CD14-positive monocyte (primary cell): ENCODE data around the gene MAPK7. TPM values are rescaled to one million over a fixed set of nuclear protein-coding genes. Genes with fewer than 3 reads are reported as not detected.
"Not testable (repeated sequence)": the region's sequence is repeated elsewhere in the genome, so short reads cannot be mapped to it uniquely, and the experiment has no call there.

Experiments used
- DNase-seq, 3 donors: peaks; one replicate each; pipeline ENCODE4 v3.0.0-alpha.2; 2011 to 2022
- H2AFZ ChIP-seq: 2 replicates; pipeline ENCODE4 v1.6.0; 2012; ENCODE audit warnings: mild to moderate bottlenecking, low read depth, low read length, inconsistent platforms; ENCODE audit not compliant: insufficient read depth, poor library complexity, severe bottlenecking
- H3K27ac ChIP-seq, 2 donors: 1 replicate in 1 of 2; 2 replicates in 1 of 2; pipeline ENCODE4 v1.5.1; 2012 to 2013; ENCODE audit warnings: low read length in 2 of 2, control low read depth in 1 of 2, inconsistent platforms in 1 of 2, low read depth in 1 of 2, mild to moderate bottlenecking in 1 of 2
- H3K27me3 ChIP-seq, 2 donors: one replicate each; pipeline versions ENCODE4 v1.6.0 to v1.6.1; 2011 to 2013; ENCODE audit warnings: low read length in 2 of 2; ENCODE audit not compliant: control insufficient read depth in 2 of 2, insufficient read depth in 2 of 2
- H3K36me3 ChIP-seq, 2 donors: replicated peaks in 1 of 2; 1 replicate in 1 of 2; 2 replicates in 1 of 2; pipeline versions ENCODE4 v1.5.1 to v1.6.1; 2012 to 2013; ENCODE audit warnings: low read length in 2 of 2, control low read depth in 1 of 2, inconsistent platforms in 1 of 2, mild to moderate bottlenecking in 1 of 2; ENCODE audit not compliant: insufficient read depth in 2 of 2, control insufficient read depth in 1 of 2
- H3K4me1 ChIP-seq, 2 donors: 1 replicate in 1 of 2; 2 replicates in 1 of 2; pipeline versions ENCODE4 v1.5.1 to v1.6.1; 2012 to 2013; ENCODE audit warnings: low read length in 2 of 2, control low read depth in 1 of 2, inconsistent platforms in 1 of 2, mild to moderate bottlenecking in 1 of 2, moderate library complexity in 1 of 2; ENCODE audit not compliant: insufficient read depth in 2 of 2, control insufficient read depth in 1 of 2
- H3K4me2 ChIP-seq: replicated peaks from 2 replicates; pipeline ENCODE3; 2012; ENCODE audit warnings: low read length, moderate library complexity, mild to moderate bottlenecking; ENCODE audit not compliant: poor library complexity, severe bottlenecking; ENCODE audit errors: extremely low read depth
- H3K4me3 ChIP-seq, 3 experiments: fragments of 200-600 bp in 1 of 3; sonication (generic) in 1 of 3; replicated peaks in 1 of 3; 1 replicate in 2 of 3; 2 replicates in 1 of 3; pipeline ENCODE4 v1.5.1; 2011 to 2013; ENCODE audit warnings: low read length in 3 of 3, mild to moderate bottlenecking in 3 of 3, control low read depth in 2 of 3, low read depth in 2 of 3, inconsistent platforms in 1 of 3, moderate library complexity in 1 of 3
- H3K79me2 ChIP-seq: 2 replicates; pipeline ENCODE4 v1.6.0; 2012; ENCODE audit warnings: mild to moderate bottlenecking, control low read depth, inconsistent platforms, low read length, moderate library complexity; ENCODE audit not compliant: insufficient read depth
- H3K9ac ChIP-seq: 2 replicates; pipeline ENCODE4 v1.6.0; 2017; ENCODE audit warnings: low read length, mild to moderate bottlenecking; ENCODE audit not compliant: insufficient read depth, poor library complexity, severe bottlenecking
- H3K9me3 ChIP-seq, 2 donors: replicated peaks in 1 of 2; 1 replicate in 1 of 2; 2 replicates in 1 of 2; pipeline versions ENCODE4 v1.5.1 to v1.6.1; 2012 to 2013; ENCODE audit warnings: low read length in 2 of 2, control low read depth in 1 of 2; ENCODE audit not compliant: control insufficient read depth in 1 of 2, insufficient read depth in 1 of 2
- H4K20me1 ChIP-seq: 2 replicates; pipeline ENCODE4 v1.6.0; 2012; ENCODE audit warnings: mild to moderate bottlenecking, low read length, control low read depth, moderate library complexity; ENCODE audit not compliant: insufficient read depth
- H3K27ac Mint-ChIP-seq, 7 donors: one replicate each; pipeline ENCODE4 v1.8.0; 2020; ENCODE audit warnings: mild to moderate bottlenecking in 7 of 7, mixed read lengths in 7 of 7, moderate library complexity in 6 of 7, inconsistent platforms in 2 of 7
- H3K27me3 Mint-ChIP-seq, 3 donors: one replicate each; pipeline ENCODE4 v1.8.0; 2021 to 2022; ENCODE audit warnings: low read depth in 3 of 3, mild to moderate bottlenecking in 3 of 3, mixed read lengths in 3 of 3, moderate library complexity in 3 of 3, inconsistent platforms in 1 of 3
- H3K36me3 Mint-ChIP-seq, 2 donors: one replicate each; pipeline ENCODE4 v1.8.0; 2020; ENCODE audit warnings: mixed read lengths in 2 of 2, inconsistent platforms in 1 of 2, mild to moderate bottlenecking in 1 of 2
- H3K4me1 Mint-ChIP-seq: one replicate; pipeline ENCODE4 v1.8.0; 2020; ENCODE audit warnings: mild to moderate bottlenecking, mixed read lengths
- H3K4me3 Mint-ChIP-seq, 2 donors: one replicate each; pipeline ENCODE4 v1.8.0; 2020; ENCODE audit warnings: mild to moderate bottlenecking in 2 of 2, mixed read lengths in 2 of 2, moderate library complexity in 1 of 2
- H3K9me3 Mint-ChIP-seq, 7 donors: one replicate each; pipeline ENCODE4 v1.8.0; 2020 to 2022; ENCODE audit warnings: mixed read lengths in 7 of 7, mild to moderate bottlenecking in 6 of 7, moderate library complexity in 6 of 7, inconsistent platforms in 2 of 7
- WGBS: methylation state at CpG from one replicate; pipeline ENCODE4 v1.1.5; 2013; ENCODE audit warnings: missing lambda C conversion rate; ENCODE audit not compliant: insufficient coverage; 5-methylcytosine and 5-hydroxymethylcytosine counted together
- intact Hi-C, 2 donors: fragments of 100-400 bp; cut with micrococcal nuclease; formaldehyde crosslinking; loops; one replicate each; pipeline versions ENCODE4 v1.15.0 to v1.15.1; 2023
- polyA plus RNA-seq, 3 donors: library from polyadenylated mRNA; depleted of rRNA in 1 of 3; unstranded in 2 of 3; stranded (reverse) in 1 of 3; fragments of 300-500 nt in 2 of 3; fragments of >200 nt in 1 of 3; fragmentation: Illumina TruSeq in 2 of 3; gene quantifications; 1 replicate in 2 of 3; 2 replicates in 1 of 3; pipeline ENCODE4 v1.2.3, GENCODE V29; 2012 to 2021
- TF ChIP-seq, protein P1 (sequence below): fragments of 200-600 bp; IDR thresholded peaks from one replicate; pipeline ENCODE4 v1.8.0; 2022; ENCODE audit warnings: antibody characterized with exemption, mild to moderate bottlenecking

MAPK7 gene
- polyA plus RNA-seq, 3 donors = 9.3 to 130 (median 10.0) TPM

- Mint-ChIP-seq H3K36me3 (no peaks in the 10 kb centered on the region), H3K27me3 (peaks cover 2 to 22% (median 6%) of the 10 kb centered on the region in 3 donors), H3K4me1 (no peaks in the 10 kb centered on the region), H3K4me3 (no peak overlapping the region), H3K27ac (no peak overlapping the region), H3K9me3 (no peaks in the 10 kb centered on the region)
- H4K20me1 ChIP-seq = no peaks in the 10 kb centered on the region
- no peaks in the 10 kb centered on the region for H3K36me3 ChIP-seq
- H3K4me2 ChIP-seq = no peak overlapping the region
- H3K27me3 ChIP-seq = no peaks in the 10 kb centered on the region
- H3K9me3 ChIP-seq = no peaks in the 10 kb centered on the region
- H3K9ac ChIP-seq = no peak overlapping the region
- no peak overlapping the region for H2AFZ ChIP-seq
- H3K27ac ChIP-seq = no peak overlapping the region
- H3K79me2 ChIP-seq = no peaks in the 10 kb centered on the region
- no peaks in the 10 kb centered on the region for H3K4me1 ChIP-seq
- no peak for DNase-seq
- no peak overlapping the region for H3K4me3 ChIP-seq
- TF ChIP-seq, protein P1, sequence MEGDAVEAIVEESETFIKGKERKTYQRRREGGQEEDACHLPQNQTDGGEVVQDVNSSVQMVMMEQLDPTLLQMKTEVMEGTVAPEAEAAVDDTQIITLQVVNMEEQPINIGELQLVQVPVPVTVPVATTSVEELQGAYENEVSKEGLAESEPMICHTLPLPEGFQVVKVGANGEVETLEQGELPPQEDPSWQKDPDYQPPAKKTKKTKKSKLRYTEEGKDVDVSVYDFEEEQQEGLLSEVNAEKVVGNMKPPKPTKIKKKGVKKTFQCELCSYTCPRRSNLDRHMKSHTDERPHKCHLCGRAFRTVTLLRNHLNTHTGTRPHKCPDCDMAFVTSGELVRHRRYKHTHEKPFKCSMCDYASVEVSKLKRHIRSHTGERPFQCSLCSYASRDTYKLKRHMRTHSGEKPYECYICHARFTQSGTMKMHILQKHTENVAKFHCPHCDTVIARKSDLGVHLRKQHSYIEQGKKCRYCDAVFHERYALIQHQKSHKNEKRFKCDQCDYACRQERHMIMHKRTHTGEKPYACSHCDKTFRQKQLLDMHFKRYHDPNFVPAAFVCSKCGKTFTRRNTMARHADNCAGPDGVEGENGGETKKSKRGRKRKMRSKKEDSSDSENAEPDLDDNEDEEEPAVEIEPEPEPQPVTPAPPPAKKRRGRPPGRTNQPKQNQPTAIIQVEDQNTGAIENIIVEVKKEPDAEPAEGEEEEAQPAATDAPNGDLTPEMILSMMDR = no peak
- 92% methylated on average over 7 of the region's 9 CpGs for WGBS
- intact Hi-C loops = no loop called here
Observed at GRCh38 chr17:19348806-19349205, 29.5 kb upstream of the MAPK7 start.

GRCh38 chr17:19353401-19353800 lies 24.9 kb upstream of the MAPK7 start:
- H3K79me2 ChIP-seq, H3K9ac ChIP-seq, H3K9me3 Mint-ChIP-seq, H3K4me3 ChIP-seq, H3K27ac ChIP-seq, H3K4me1 ChIP-seq, H3K9me3 ChIP-seq, H3K4me2 ChIP-seq, DNase-seq, H3K4me3 Mint-ChIP-seq, H3K36me3 ChIP-seq, H3K27me3 ChIP-seq, H4K20me1 ChIP-seq, H2AFZ ChIP-seq, intact Hi-C loops, H3K4me1 Mint-ChIP-seq, H3K36me3 Mint-ChIP-seq, H3K27ac Mint-ChIP-seq: not testable (repeated sequence)
- peaks cover 16 to 32% (median 18%) of the 10 kb centered on the region in 3 donors for H3K27me3 Mint-ChIP-seq
- WGBS = 98% methylated on average over 11 of the region's 11 CpGs
